Measurements from ENCODE around the gene PPP2R3B.

The PPP2R3B gene

GRCh38 chrX:298993-299392 lies 87.7 kb downstream of the PPP2R3B start:
- DNase-seq (ENCODE audit: low read depth): no peak

DNA sequence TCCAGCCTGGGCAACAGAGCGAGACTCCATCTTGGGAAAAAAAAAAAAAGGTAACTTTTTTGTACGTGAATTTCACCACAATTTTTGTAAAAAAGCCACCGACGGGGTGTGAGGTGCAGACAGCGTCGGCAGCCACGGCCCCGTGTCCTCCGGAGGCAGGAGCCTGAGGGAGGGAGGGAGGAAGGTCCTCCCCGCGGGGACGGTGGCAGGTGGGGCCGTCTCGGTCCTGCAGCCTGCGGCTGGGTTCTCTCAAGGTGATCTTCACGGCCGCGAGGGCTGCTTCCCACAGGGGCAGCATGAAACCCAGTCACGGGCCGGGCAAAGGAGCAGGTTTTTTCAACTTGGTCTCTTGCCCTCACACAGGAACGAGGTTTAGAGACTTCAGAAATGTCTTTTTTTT lies 91.6 kb downstream of the PPP2R3B start:
- no peak for DNase-seq (ENCODE audit: low read depth)

DNA sequence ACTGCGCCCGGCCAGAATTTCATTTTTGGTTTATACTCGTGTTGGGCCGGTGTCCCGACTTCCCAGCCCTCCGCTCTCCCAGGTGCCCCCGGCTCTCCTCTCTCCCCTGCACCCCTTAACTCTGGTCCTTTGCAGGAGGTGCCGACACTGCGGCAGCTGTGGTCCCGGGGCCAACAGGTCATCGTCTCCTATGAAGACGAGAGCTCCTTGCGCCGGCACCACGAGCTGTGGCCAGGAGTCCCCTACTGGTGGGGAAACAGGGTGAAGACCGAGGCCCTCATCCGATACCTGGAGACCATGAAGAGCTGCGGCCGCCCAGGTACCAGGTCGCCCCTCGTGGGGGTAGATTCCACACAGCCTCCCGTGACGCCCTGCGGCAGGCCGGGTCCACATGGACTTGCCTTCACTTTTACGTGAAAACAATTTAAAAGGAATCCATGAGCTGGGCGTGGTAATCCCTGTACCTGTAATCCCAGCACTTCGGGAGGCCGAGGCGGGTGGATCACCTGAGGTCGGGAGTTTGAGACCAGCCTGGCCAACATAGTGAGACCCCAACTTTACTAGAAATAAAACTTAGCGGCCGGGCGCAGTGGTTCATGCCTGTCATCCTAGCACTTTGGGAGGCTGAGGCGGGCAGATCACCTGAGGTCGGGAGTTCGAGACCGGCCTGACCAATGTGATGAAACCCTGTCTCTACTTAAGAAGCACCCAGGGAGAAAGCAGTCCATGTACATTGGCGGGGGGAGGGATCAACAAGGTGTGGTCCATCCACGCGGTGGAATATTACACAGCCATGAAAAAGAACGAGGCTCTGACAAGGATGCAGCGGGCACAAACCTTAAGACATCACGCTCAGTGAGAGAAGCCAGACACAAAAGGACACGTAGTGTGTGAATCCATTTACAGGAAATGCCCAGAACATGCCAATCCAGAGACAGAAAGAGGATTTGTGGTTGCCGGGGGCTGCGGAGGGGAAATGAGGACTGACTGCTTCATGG lies 93.5 kb downstream of the PPP2R3B start:
- DNase-seq (ENCODE audit: low read depth): no peak

- no peak for DNase-seq (ENCODE audit: low read depth)
Measured at GRCh38 chrX:291411-291901, 95.3 kb downstream of the PPP2R3B start.

- no peak for DNase-seq (ENCODE audit: low read depth)
Measured at GRCh38 chrX:290476-291166, 96.1 kb downstream of the PPP2R3B start.

GRCh38 chrX:288561-288991 lies 98.1 kb downstream of the PPP2R3B start:
- no peak for DNase-seq (ENCODE audit: low read depth)

- DNase-seq (ENCODE audit: low read depth): no peak
Measured at GRCh38 chrX:287670-288069, 99.0 kb downstream of the PPP2R3B start.

DNA sequence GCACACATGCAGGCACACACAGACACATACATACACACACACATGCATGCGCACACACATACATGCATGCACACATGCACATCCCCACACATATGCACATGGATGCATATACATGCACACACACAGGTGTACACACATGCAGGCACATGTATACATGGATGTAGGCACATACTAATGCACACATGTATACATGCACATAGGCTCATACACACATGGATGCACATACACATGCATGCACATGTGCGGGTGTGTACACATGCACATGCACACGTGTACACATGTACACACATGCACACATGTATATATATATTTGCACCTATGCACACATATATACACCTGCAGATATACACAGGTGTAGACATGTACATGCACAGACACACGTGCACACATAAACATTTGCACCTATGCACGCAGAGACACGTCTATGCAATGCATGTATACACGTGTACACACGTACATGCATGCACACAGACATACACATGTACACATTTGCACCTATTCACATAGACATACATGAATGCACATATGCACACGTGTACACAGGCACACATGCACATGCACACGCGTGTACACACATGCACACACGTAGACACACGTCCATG lies 101.5 kb downstream of the PPP2R3B start:
- no peak for DNase-seq (ENCODE audit: low read depth)
